ENCODE results near the gene CD47.

Gene CD47

GRCh38 chr3:108013141-108014055 is 77.4 kb downstream of the CD47 start:
- no peak for DNase-seq (ENCODE audit: low read depth in 2 of 2)

DNA sequence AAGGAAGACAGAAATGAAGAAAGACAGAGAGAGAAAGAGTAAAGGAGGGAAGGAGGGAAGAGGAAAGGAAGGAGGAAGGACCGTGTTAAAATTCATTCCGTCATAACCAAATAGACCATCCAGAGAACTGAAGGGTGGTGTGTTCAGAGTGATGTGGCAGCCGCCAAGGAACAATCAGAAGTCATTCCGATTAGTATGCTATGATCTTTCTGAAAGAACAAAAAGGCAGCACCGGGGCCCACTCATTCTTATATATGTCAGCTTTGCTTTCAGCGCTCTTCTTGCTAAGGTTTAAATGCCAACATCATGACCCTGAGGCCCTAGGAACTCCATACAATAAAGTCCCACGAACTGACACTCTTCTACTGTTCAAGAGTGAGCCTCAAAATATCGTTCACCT is 78.5 kb downstream of the CD47 start:
- DNase-seq (ENCODE audit: low read depth in 2 of 2) = no peak

- DNase-seq (ENCODE audit: low read depth in 2 of 2) = no peak
Measured at GRCh38 chr3:108011616-108012015, 79.2 kb downstream of the CD47 start.

- DNase-seq (ENCODE audit: low read depth in 2 of 2) = no peak
Measured at GRCh38 chr3:108008931-108009639, 81.7 kb downstream of the CD47 start.

DNA sequence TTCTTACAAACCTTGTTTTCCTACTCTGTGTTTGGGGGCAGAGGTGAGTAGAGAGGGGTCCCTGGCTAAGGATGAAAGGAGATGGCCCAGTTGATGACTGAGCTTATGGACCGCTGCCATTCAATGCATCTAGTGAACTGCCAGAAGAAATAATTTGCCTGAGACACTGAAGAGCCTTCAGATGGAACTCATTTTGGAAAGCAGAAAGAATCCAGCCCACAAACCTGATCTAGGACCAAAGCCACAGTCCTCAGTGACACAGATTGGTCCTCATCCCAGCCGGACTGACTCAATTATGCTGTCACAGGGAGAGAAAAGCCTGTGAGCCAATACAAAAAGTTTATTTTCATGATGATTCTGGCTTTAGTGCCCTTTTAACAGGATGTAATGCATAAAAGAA is 82.7 kb downstream of the CD47 start:
- no peak for DNase-seq (ENCODE audit: low read depth in 2 of 2)

DNA sequence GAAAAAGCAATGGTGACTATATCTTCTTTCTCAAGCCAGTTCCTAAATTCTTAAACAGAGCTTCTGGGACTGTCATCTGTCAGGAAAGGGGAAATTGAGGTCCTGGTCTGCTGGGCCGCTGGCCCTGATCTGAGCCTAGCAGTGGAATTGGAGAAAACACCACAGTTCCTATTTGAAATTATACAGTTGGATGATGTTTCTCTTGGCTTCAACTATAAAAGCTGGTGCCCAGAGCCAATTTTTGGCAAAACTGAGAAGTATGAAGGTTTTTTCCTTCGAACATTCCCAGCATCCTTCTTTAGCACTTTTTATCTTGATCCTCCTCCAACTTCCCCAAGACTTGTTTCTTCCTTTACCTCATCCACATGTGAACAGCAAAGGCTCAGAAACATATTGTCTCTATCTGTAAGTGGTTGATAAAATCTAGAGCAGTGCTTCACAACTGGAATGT is 83.9 kb downstream of the CD47 start:
- no peak for DNase-seq (ENCODE audit: low read depth in 2 of 2)

DNA sequence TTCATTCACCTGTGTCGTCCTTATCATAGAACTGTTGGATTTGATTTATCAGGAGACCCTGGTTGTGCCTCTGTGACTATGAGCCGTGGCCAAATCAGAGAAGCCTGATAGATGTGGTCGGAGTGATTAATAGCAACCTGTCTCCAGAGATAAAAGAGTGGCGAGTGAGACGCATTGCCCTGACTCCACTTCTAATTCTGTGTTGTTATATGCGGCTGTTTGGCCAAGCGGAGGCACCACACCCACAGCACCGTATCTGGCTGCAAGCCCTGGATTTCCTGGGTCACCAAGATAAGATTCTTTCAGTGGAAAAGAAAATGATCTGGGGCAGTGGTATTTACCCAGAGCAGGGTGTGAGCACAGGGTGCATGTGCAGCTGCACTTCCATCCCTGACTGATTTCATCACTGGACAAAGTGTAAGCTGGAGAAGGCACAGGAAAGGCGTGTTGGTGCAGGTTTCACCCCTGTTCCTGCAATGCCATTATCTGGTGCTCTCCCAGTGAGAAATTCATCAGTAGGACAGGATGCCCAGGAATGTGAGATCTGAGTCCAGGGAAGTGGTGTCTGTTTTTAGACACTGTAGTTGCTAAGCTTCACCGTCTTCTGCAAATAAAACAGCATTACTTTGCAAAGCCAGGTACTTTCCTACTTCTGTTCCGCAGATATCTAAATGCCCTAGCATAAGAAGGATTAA is 84.6 kb downstream of the CD47 start:
- DNase-seq (ENCODE audit: low read depth in 2 of 2) = no peak

- DNase-seq (ENCODE audit: low read depth in 2 of 2) = no peak
Measured at GRCh38 chr3:108004647-108005046, 86.2 kb downstream of the CD47 start.

- no peak for DNase-seq (ENCODE audit: low read depth in 2 of 2)
Measured at GRCh38 chr3:108001457-108001856, 89.4 kb downstream of the CD47 start.

- DNase-seq (ENCODE audit: low read depth in 2 of 2) = no peak
Measured at GRCh38 chr3:107999215-107999775, 91.5 kb downstream of the CD47 start.

GRCh38 chr3:107997671-107998070 is 93.2 kb downstream of the CD47 start:
- no peak for DNase-seq (ENCODE audit: low read depth in 2 of 2)

DNA sequence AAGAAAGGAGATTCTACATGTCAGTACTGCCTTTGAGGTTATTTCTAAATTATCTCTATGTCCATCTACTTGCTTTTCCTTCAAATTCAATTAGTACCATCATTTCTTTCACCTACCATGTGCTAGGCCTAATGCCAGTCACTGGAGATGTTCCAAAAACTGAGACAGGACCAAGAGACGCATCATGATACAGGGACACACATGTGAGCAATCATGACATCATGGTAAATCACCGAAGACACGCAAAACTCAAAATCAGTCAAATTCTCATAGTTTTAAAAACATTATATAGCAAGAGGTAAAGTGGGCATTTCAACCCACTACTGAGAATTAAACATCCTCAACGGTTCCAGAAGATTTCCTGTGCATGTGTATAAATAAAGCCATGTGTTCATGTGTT is 95.0 kb downstream of the CD47 start:
- no peak for DNase-seq (ENCODE audit: low read depth in 2 of 2)

DNA sequence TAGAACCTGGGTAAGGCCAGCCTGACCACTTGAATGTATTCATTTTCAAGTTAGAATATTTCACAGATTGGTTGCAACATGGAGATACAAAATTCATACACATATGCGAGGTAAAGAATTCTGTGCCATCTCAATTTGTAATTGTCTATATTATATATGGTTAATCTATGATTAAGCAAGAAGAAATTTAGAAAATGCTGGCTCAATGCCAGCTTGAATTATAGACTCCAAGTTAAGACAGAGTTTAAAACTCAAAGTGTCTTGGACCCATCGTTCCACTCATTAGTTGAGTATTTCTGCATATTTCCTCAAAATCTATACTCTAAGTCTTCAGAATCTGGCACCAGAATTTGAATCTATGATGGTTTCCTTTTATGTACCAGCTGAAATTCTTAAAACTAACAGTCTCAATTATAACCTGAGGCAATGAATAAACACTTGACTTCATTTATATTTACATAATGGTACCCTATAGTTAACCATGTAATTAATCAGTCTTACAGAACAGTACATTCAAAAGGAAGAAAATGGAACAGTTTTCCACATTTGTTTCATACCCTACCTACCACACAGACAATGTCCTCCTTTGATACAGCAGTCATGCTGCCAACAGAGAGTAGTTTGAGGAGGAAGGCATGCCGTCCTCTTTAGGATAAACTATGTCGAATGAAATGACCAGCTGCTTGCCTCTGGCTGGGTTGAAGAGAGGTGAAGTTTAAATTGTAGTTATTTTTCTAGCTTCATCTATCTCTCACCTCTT is 95.7 kb downstream of the CD47 start:
- DNase-seq (ENCODE audit: low read depth in 2 of 2) = no peak

DNA sequence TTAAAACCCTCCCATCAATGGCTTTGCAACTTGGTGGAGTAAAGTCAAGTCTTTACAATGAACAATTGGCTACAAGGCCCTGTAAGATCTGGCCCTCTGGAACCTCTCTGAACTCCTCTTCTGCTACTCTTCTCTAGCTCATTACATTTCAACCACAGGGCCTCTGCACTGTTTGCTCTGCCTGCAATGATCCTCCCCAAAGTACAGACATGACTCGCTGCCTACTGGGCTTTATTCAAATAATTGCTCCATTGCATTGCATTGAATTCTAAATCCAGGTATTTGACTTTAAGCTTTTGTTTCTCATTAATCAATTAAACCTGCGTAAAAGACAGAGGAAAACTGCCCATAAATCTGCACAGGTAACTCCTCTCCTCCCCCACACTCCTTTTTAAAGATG is 96.7 kb downstream of the CD47 start:
- DNase-seq (ENCODE audit: low read depth in 2 of 2) = no peak

GRCh38 chr3:107993771-107994170 is 97.1 kb downstream of the CD47 start:
- DNase-seq (ENCODE audit: low read depth in 2 of 2) = no peak

All from stimulated activated CD4-positive, alpha-beta T cell treated with anti-CD3 and anti-CD28 coated beads, Interleukin-15, amount 100 ng/mL, for 48 hours (primary cell).